ENCODE data around the gene CIAPIN1.

Gene CIAPIN1

DNA sequence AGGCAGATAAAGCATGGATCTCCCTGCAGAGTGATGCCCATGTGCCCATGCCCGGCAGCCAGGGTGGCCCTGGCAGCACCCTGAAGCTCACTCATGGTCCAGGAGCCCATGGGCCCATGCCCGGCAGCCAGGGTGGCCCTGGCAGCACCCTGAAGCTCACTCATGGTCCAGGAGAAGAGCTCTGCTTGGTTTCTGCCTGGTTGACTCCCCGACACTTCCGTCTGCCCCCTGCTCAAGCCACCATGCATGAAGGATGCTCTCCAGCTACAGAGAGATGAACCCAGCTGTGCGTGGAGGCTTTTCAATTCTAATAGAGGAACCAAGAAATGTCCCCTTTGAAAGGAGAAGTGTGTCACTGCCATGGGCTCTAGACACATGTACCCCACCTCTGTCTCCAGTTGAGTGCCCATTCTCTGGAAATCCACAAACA is 33.9 kb downstream of the CIAPIN1 start:
- no peak for DNase-seq (ENCODE audit: low read depth)
- TF ChIP-seq, protein P1, sequence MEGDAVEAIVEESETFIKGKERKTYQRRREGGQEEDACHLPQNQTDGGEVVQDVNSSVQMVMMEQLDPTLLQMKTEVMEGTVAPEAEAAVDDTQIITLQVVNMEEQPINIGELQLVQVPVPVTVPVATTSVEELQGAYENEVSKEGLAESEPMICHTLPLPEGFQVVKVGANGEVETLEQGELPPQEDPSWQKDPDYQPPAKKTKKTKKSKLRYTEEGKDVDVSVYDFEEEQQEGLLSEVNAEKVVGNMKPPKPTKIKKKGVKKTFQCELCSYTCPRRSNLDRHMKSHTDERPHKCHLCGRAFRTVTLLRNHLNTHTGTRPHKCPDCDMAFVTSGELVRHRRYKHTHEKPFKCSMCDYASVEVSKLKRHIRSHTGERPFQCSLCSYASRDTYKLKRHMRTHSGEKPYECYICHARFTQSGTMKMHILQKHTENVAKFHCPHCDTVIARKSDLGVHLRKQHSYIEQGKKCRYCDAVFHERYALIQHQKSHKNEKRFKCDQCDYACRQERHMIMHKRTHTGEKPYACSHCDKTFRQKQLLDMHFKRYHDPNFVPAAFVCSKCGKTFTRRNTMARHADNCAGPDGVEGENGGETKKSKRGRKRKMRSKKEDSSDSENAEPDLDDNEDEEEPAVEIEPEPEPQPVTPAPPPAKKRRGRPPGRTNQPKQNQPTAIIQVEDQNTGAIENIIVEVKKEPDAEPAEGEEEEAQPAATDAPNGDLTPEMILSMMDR (IDR thresholded peaks at IDR 0.05; ENCODE audit: low read length, missing control alignments): no peak
- H3K4me3 ChIP-seq (replicated peaks; ENCODE audit: low read depth, low read length): no peak overlapping the region

DNA sequence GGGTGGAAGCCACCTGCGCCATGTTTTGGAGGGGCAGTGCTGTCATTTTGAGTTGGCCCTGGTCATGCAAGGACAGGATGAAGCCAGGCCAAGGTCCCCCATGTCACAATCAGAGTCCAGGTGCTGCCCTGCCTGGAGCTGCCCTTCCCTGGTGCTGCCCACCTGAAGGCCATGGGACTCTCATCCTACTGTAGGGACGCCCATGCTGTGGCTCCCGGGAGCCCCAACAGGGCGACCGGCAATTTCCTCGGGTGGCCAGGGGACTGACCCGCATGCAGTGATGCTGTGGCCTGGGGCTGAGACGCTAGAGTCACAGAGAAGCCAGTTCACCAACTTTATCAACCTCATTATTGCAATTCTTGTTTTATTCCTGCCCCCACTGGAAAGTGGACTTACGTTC is 34.6 kb downstream of the CIAPIN1 start:
- no peak for DNase-seq (ENCODE audit: low read depth)
- TF ChIP-seq, protein P1 (IDR thresholded peaks at IDR 0.05; ENCODE audit: low read length, missing control alignments): no peak

DNA sequence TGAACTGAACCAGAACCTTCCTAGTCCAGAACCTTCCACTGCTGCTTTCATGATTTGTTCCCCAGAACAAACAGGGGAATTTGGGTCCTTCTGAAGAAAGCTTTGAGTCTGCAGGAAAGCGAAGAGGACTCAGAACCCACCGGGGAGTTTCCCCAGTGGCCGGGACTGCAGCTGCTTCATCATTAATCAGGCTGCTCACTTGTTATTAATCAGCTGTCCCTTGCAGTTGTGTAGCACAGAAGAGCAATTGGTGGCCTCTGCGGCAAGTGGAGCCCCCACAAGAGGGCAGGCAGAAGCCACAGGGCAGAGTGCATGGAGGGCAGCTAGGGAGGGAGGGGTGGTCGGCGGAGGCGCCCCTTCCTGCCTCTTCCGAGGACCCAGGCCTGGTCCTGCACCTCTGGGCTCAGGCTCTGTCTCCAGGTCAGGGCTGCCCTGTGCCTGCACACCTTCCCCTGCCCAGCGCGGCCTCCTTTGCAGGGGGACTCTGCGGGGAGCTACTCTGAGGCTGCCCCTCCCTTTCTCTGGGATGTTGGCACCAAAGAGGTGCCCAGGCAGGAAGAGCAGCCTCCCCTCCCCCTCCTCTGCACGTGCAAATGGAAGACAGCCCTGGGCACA is 35.7 kb downstream of the CIAPIN1 start:
- TF ChIP-seq, protein P1 (IDR thresholded peaks at IDR 0.05; ENCODE audit: low read length, missing control alignments): no peak
- H3K4me3 ChIP-seq (replicated peaks; ENCODE audit: low read depth, low read length): no peak overlapping the region
- no peak for DNase-seq (ENCODE audit: low read depth)

More for the DNA sequence above, 34.6 kb downstream of the CIAPIN1 start:
- H3K4me3 ChIP-seq (replicated peaks; ENCODE audit: low read depth, low read length): no peak overlapping the region

DNA sequence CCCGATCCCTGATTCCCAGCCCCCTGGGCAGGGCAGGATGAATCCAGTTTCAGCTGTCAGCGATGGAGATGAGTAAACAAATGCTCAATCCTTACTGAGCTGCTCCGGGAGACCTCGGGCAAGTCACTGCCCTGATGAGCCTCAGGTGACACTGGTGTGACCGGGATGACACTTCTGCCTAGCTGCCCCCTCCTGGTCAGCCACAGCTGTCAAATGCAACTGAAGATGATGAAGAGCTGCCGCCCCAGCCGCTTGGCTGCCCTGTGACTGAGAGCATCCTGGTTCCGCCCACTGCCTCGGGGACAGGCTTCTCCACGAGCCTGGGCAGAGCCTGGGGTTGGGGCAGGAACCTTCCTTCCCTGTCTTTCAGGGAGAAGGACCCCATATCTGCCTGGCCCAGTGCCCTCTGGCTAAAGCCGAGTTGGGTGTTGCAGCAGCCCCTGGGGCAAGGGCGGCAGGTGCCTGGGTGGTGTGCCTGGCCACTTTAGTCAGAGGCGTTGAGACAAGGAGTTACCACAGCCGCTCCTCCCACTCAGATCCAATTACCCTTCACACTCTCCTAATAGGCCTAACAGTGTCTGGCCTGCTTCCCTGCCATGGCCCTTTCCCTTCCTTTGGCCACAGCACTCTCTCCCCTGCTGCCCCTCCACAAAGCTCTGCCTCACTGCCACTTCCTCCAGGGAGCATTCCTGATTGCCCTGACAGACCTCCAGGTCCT is 37.2 kb downstream of the CIAPIN1 start:
- DNase-seq (ENCODE audit: low read depth): no peak

DNA sequence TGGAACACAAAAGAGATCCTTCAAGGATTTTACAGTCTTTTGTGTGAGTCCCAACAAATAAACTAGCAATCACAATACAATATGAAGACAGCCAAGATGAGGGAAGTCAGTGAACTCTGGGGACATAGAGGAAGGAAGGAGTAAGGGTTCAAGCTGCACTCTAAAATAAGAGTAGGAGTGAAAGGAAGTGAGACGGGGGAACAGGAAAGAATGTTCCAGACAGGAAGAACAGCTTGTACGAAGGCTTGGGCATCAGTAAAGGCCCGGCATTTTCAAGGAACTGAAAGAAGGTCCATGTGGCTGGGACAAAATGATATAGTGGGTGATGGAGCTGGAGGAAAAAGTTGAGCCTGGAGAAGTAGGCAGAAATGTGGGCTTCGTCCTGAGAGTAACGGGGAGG is 38.1 kb downstream of the CIAPIN1 start:
- TF ChIP-seq, protein P1 (IDR thresholded peaks at IDR 0.05; ENCODE audit: low read length, missing control alignments): no peak
- H3K4me3 ChIP-seq (replicated peaks; ENCODE audit: low read depth, low read length): no peak overlapping the region
- no peak for DNase-seq (ENCODE audit: low read depth)

More for the DNA sequence above, 37.2 kb downstream of the CIAPIN1 start:
- H3K4me3 ChIP-seq (replicated peaks; ENCODE audit: low read depth, low read length): no peak overlapping the region
- TF ChIP-seq, protein P1 (IDR thresholded peaks at IDR 0.05; ENCODE audit: low read length, missing control alignments): no peak

DNA sequence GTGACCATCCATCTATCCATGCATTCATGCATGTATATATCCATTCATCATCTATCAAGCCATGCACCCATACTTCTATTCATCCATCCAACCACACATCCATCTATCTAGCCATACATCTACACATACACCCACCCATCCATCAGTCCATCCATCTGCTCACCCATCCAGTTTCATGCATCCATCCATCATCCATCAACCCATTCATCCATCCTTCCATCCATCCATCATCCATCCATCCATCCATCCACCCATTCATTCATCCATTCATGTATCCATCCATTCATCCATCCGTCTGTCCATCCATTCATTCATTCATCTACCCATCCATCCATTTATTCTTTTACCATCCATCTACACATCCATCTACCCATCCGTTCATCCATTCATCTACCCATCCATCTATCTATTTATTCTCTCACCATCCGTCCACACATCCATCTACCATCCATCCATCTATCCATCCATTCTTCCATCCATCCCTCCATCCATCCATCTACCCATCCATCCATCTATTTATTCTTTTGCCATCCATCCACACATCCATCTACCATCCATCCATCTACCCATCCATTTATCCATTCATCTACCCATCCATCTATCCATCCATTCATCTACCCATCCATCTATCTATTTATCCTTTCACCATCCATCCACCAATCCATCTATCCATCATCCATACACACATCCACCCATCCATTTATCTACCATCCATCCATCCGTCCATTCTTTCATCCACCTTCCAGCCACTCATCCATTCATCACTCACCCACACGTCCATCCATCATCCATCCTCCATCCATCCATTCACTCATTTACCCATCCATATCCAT is 39.4 kb downstream of the CIAPIN1 start:
- H3K4me3 ChIP-seq (replicated peaks; ENCODE audit: low read depth, low read length): no peak overlapping the region
- DNase-seq (ENCODE audit: low read depth): no peak
- TF ChIP-seq, protein P1 (IDR thresholded peaks at IDR 0.05; ENCODE audit: low read length, missing control alignments): no peak

All from fibroblast of pulmonary artery (primary cell).